Activated naive CD8-positive, alpha-beta T cell treated with anti-CD3 and anti-CD28 coated beads for 36 hours (primary cell): ENCODE results near the gene TMEM14B. TPM values are rescaled to one million over a fixed set of nuclear protein-coding genes. Genes with fewer than 3 reads are reported as not detected.
"Not testable (repeated sequence)": the region's sequence is repeated elsewhere in the genome, so short reads cannot be mapped to it uniquely, and the experiment has no call there.

ENCODE experiments used
- DNase-seq: peaks from one replicate; pipeline ENCODE4 v3.0.0; 2021
- H3K27ac Mint-ChIP-seq: one replicate; pipeline ENCODE4 v1.8.0; 2022; ENCODE audit warnings: mild to moderate bottlenecking, moderate library complexity, mixed read lengths
- H3K27me3 Mint-ChIP-seq: one replicate; pipeline ENCODE4 v1.8.0; 2022; ENCODE audit warnings: mild to moderate bottlenecking, mixed read lengths
- H3K36me3 Mint-ChIP-seq: one replicate; pipeline ENCODE4 v1.8.0; 2021; ENCODE audit warnings: mild to moderate bottlenecking, mixed read lengths
- H3K4me1 Mint-ChIP-seq: one replicate; pipeline ENCODE4 v1.8.0; 2021; ENCODE audit warnings: mixed read lengths
- H3K4me3 Mint-ChIP-seq: one replicate; pipeline ENCODE4 v1.8.0; 2022; ENCODE audit warnings: mild to moderate bottlenecking, moderate library complexity, mixed read lengths
- H3K9me3 Mint-ChIP-seq: one replicate; pipeline ENCODE4 v1.8.0; 2022; ENCODE audit warnings: mixed read lengths
- total RNA-seq, 2 experiments: library from RNA; stranded (reverse); gene quantifications; one replicate each; pipeline ENCODE4 v1.2.3, GENCODE V29; 2021

The TMEM14B gene
- total RNA-seq, 2 experiments from 2014 or later, result 112 to 113 TPM

- Mint-ChIP-seq H3K4me3 (no peak overlapping the region), H3K9me3 (no peaks in the 10 kb centered on the region), H3K36me3 (peaks cover 17% of the 10 kb centered on the region), H3K4me1 (no peaks in the 10 kb centered on the region), H3K27ac (no peak overlapping the region), H3K27me3 (no peaks in the 10 kb centered on the region)
- no peak for DNase-seq
These were observed 14.4 kb upstream of the TMEM14B start for GRCh38 chr6:10733151-10733715.

- Mint-ChIP-seq H3K27ac (no peak overlapping the region), H3K4me1 (no peaks in the 10 kb centered on the region), H3K36me3 (peaks cover 17% of the 10 kb centered on the region), H3K9me3 (no peaks in the 10 kb centered on the region), H3K4me3 (no peak overlapping the region), H3K27me3 (no peaks in the 10 kb centered on the region)
- DNase-seq, result no peak
These were observed 13.7 kb upstream of the TMEM14B start for GRCh38 chr6:10733863-10734262.

GRCh38 chr6:10736731-10737130 is 10.9 kb upstream of the TMEM14B start:
- Mint-ChIP-seq H3K9me3 (no peaks in the 10 kb centered on the region), H3K36me3 (peaks cover 12% of the 10 kb centered on the region), H3K27ac (no peak overlapping the region), H3K27me3 (no peaks in the 10 kb centered on the region), H3K4me3 (no peak overlapping the region), H3K4me1 (no peaks in the 10 kb centered on the region)
- no peak for DNase-seq

GRCh38 chr6:10740061-10740460 is 7.5 kb upstream of the TMEM14B start:
- Mint-ChIP-seq H3K36me3 (peaks cover 1% of the 10 kb centered on the region), H3K27ac (no peak overlapping the region), H3K4me1 (no peaks in the 10 kb centered on the region), H3K9me3 (no peaks in the 10 kb centered on the region), H3K4me3 (no peak overlapping the region), H3K27me3 (no peaks in the 10 kb centered on the region)
- no peak for DNase-seq

- not testable (repeated sequence) for H3K36me3 Mint-ChIP-seq, H3K27me3 Mint-ChIP-seq, H3K9me3 Mint-ChIP-seq, H3K4me1 Mint-ChIP-seq, DNase-seq, H3K27ac Mint-ChIP-seq, H3K4me3 Mint-ChIP-seq
These were observed 6.0 kb upstream of the TMEM14B start for GRCh38 chr6:10741643-10742042.

GRCh38 chr6:10742251-10742650 is 5.4 kb upstream of the TMEM14B start:
- H3K4me1 Mint-ChIP-seq, result peaks cover 11% of the 10 kb centered on the region
- DNase-seq, result no peak
- no peak overlapping the region for H3K4me3 Mint-ChIP-seq
- H3K27me3 Mint-ChIP-seq, result no peaks in the 10 kb centered on the region
- H3K9me3 Mint-ChIP-seq, result no peaks in the 10 kb centered on the region
- H3K27ac Mint-ChIP-seq, result no peak overlapping the region
- H3K36me3 Mint-ChIP-seq, result peaks cover 4% of the 10 kb centered on the region

- Mint-ChIP-seq H3K4me3 (no peak overlapping the region), H3K36me3 (peaks cover 4% of the 10 kb centered on the region), H3K4me1 (peaks cover 12% of the 10 kb centered on the region), H3K27me3 (no peaks in the 10 kb centered on the region), H3K27ac (no peak overlapping the region), H3K9me3 (no peaks in the 10 kb centered on the region)
- DNase-seq, result no peak
These were observed 4.1 kb upstream of the TMEM14B start for GRCh38 chr6:10743515-10743914.

GRCh38 chr6:10745116-10745515 is 2.5 kb upstream of the TMEM14B start:
- Mint-ChIP-seq H3K27ac (no peak overlapping the region), H3K4me3 (no peak overlapping the region), H3K9me3 (no peaks in the 10 kb centered on the region)

GRCh38 chr6:10746915-10747250 is 722 bp upstream of the TMEM14B start:
- no peaks in the 10 kb centered on the region for H3K9me3 Mint-ChIP-seq
- no peaks in the 10 kb centered on the region for H3K27me3 Mint-ChIP-seq
- peaks cover 38% of the 10 kb centered on the region for H3K4me1 Mint-ChIP-seq
- H3K4me3 Mint-ChIP-seq, result peak overlapping the region; percentile 87
- peaks cover 18% of the 10 kb centered on the region for H3K36me3 Mint-ChIP-seq
- H3K27ac Mint-ChIP-seq, result peak overlapping the region; percentile 94
- no peak for DNase-seq

More at GRCh38 chr6:10745116-10745515, 2.5 kb upstream of the TMEM14B start:
- H3K36me3 Mint-ChIP-seq, result peaks cover 9% of the 10 kb centered on the region
- no peak for DNase-seq
- no peaks in the 10 kb centered on the region for H3K27me3 Mint-ChIP-seq
- peaks cover 28% of the 10 kb centered on the region for H3K4me1 Mint-ChIP-seq

GRCh38 chr6:10749734-10750133 is 2.1 kb downstream of the TMEM14B start:
- no peak overlapping the region for H3K4me3 Mint-ChIP-seq
- H3K36me3 Mint-ChIP-seq, result peaks cover 34% of the 10 kb centered on the region

GRCh38 chr6:10750568-10750967 is 3.0 kb downstream of the TMEM14B start:
- peaks cover 43% of the 10 kb centered on the region for H3K36me3 Mint-ChIP-seq
- DNase-seq, H3K9me3 Mint-ChIP-seq, H3K4me3 Mint-ChIP-seq, H3K27ac Mint-ChIP-seq, H3K27me3 Mint-ChIP-seq: not testable (repeated sequence)
- peaks cover 52% of the 10 kb centered on the region for H3K4me1 Mint-ChIP-seq

More at GRCh38 chr6:10749734-10750133, 2.1 kb downstream of the TMEM14B start:
- H3K4me1 Mint-ChIP-seq, result peaks cover 48% of the 10 kb centered on the region
- peak overlapping the region; percentile 18 for H3K27ac Mint-ChIP-seq
- H3K27me3 Mint-ChIP-seq, result no peaks in the 10 kb centered on the region
- H3K9me3 Mint-ChIP-seq, result no peaks in the 10 kb centered on the region
- DNase-seq, result no peak

GRCh38 chr6:10751757-10752156 is 4.2 kb downstream of the TMEM14B start:
- H3K4me1 Mint-ChIP-seq, result peaks cover 55% of the 10 kb centered on the region
- not testable (repeated sequence) for DNase-seq, H3K9me3 Mint-ChIP-seq, H3K27me3 Mint-ChIP-seq, H3K4me3 Mint-ChIP-seq
- H3K36me3 Mint-ChIP-seq, result peaks cover 51% of the 10 kb centered on the region
- peak overlapping the region; percentile 26 for H3K27ac Mint-ChIP-seq

- H3K4me3 Mint-ChIP-seq, result no peak overlapping the region
- no peaks in the 10 kb centered on the region for H3K27me3 Mint-ChIP-seq
- no peak for DNase-seq
- peak overlapping the region; percentile 41 for H3K27ac Mint-ChIP-seq
- H3K36me3 Mint-ChIP-seq, result peaks cover 64% of the 10 kb centered on the region
- no peaks in the 10 kb centered on the region for H3K9me3 Mint-ChIP-seq
- peaks cover 36% of the 10 kb centered on the region for H3K4me1 Mint-ChIP-seq
These were observed 8.5 kb downstream of the TMEM14B start for GRCh38 chr6:10756085-10756484.

- Mint-ChIP-seq H3K9me3 (no peaks in the 10 kb centered on the region), H3K36me3 (peaks cover 53% of the 10 kb centered on the region), H3K4me1 (peaks cover 22% of the 10 kb centered on the region), H3K27me3 (no peaks in the 10 kb centered on the region), H3K27ac (peak overlapping the region; percentile 72), H3K4me3 (no peak overlapping the region)
- DNase-seq, result no peak
These were observed 11.8 kb downstream of the TMEM14B start for GRCh38 chr6:10759312-10759839.

GRCh38 chr6:10759884-10760329 is 12.3 kb downstream of the TMEM14B start:
- no peak overlapping the region for H3K27ac Mint-ChIP-seq
- DNase-seq, result no peak
- H3K9me3 Mint-ChIP-seq, result no peaks in the 10 kb centered on the region
- H3K4me1 Mint-ChIP-seq, result peaks cover 19% of the 10 kb centered on the region
- no peaks in the 10 kb centered on the region for H3K27me3 Mint-ChIP-seq
- H3K4me3 Mint-ChIP-seq, result no peak overlapping the region
- peaks cover 47% of the 10 kb centered on the region for H3K36me3 Mint-ChIP-seq

- Mint-ChIP-seq H3K27ac (no peak overlapping the region), H3K4me3 (no peak overlapping the region), H3K36me3 (peaks cover 24% of the 10 kb centered on the region), H3K4me1 (peaks cover 5% of the 10 kb centered on the region), H3K9me3 (no peaks in the 10 kb centered on the region), H3K27me3 (no peaks in the 10 kb centered on the region)
- no peak for DNase-seq
These were observed 15.4 kb downstream of the TMEM14B start for GRCh38 chr6:10763006-10763405.
